Thyroid gland (tissue), 4 donors: Measurements from ENCODE around the gene VPS37C. TPM values are rescaled to one million over a fixed set of nuclear protein-coding genes. Genes with fewer than 3 reads are reported as not detected.

ENCODE experiments used
- DNase-seq, 2 donors: peaks; one replicate each; pipeline ENCODE4 v3.0.0-alpha.2; 2019
- H3K27ac ChIP-seq, 3 donors: fragments of 200-600 bp; sonication (generic); 1 replicate in 2 of 3; 2 replicates in 1 of 3; pipeline ENCODE4 v1.5.1; 2016 to 2019; ENCODE audit warnings: mild to moderate bottlenecking in 1 of 3, moderate library complexity in 1 of 3
- H3K27me3 ChIP-seq: fragments of 200-600 bp; sonication (generic); one replicate; pipeline ENCODE4 v1.5.1; 2019
- H3K36me3 ChIP-seq, 2 donors: fragments of 200-600 bp; sonication (generic); one replicate each; pipeline ENCODE4 v1.5.1; 2016 to 2019
- H3K4me1 ChIP-seq, 2 donors: fragments of 200-600 bp; sonication (generic); one replicate each; pipeline ENCODE4 v1.5.1; 2017 to 2019
- H3K4me3 ChIP-seq, 3 donors: fragments of 200-600 bp; sonication (generic); replicated peaks in 1 of 3; 1 replicate in 2 of 3; 2 replicates in 1 of 3; pipeline ENCODE4 v1.5.1; 2016; ENCODE audit warnings: mild to moderate bottlenecking in 1 of 3
- H3K9me3 ChIP-seq: fragments of 200-600 bp; sonication (generic); one replicate; pipeline ENCODE4 v1.5.1; 2017
- CTCF ChIP-seq, 6 experiments: fragments of 200-600 bp in 3 of 6; fragments of 450-650 bp in 3 of 6; sonication (generic) in 3 of 6; IDR thresholded peaks; one replicate each; pipeline ENCODE4 v1.5.1; 2016 to 2019; ENCODE audit warnings: antibody characterized with exemption in 6 of 6, mild to moderate bottlenecking in 2 of 6, inconsistent platforms in 1 of 6, moderate library complexity in 1 of 6
- POLR2A ChIP-seq, 2 donors: fragments of 450-650 bp; IDR thresholded peaks; one replicate each; pipeline ENCODE4 v1.6.1; 2017; ENCODE audit warnings: antibody characterized with exemption in 2 of 2, mild to moderate bottlenecking in 2 of 2, moderate library complexity in 1 of 2
- WGBS, 2 donors: methylation state at CpG; one replicate each; pipeline ENCODE4 v1.1.5; 2017; 5-methylcytosine and 5-hydroxymethylcytosine counted together
- intact Hi-C: fragments of 100-400 bp; cut with DNase I; formaldehyde crosslinking; loops from one replicate; pipeline ENCODE4 v1.15.1; 2023
- total RNA-seq, 4 donors: library from RNA; depleted of rRNA; stranded (reverse); fragments of >200 nt; gene quantifications; one replicate each; pipeline ENCODE4 v1.2.3, GENCODE V29; 2016

Gene VPS37C
- total RNA-seq, 4 donors from 2014 or later = 13.0 to 18.2 (median 15.9) TPM

GRCh38 chr11:61128947-61129638 is 32.1 kb downstream of the VPS37C start:
- H3K4me1 ChIP-seq = peaks cover 11 to 28% of the 10 kb centered on the region in 2 donors
- H3K27me3 ChIP-seq = no peaks in the 10 kb centered on the region
- H3K36me3 ChIP-seq = peaks cover 0 to 11% of the 10 kb centered on the region in 2 donors
- H3K4me3 ChIP-seq = no peak overlapping the region
- intact Hi-C loops = no loop called here
- TF ChIP-seq POLR2A (IDR thresholded peaks at IDR 0.05) (no peak), CTCF (IDR thresholded peaks at IDR 0.05) (no peak)
- H3K9me3 ChIP-seq = no peaks in the 10 kb centered on the region
- no peak overlapping the region for H3K27ac ChIP-seq
- WGBS, 2 donors = 84 to 86% methylated on average over 15 to 18 of the region's 18 CpGs
- DNase-seq = no peak

- intact Hi-C loops = no loop called here
Measured at GRCh38 chr11:61127991-61128390, 33.2 kb downstream of the VPS37C start.

GRCh38 chr11:61126256-61126655 is 35.0 kb downstream of the VPS37C start:
- TF ChIP-seq POLR2A (IDR thresholded peaks at IDR 0.05) = no peak
- peak in 1 of 6 experiments; percentile 34 for TF ChIP-seq CTCF (IDR thresholded peaks at IDR 0.05)
- no peaks in the 10 kb centered on the region for H3K9me3 ChIP-seq
- intact Hi-C loops = no loop called here
- WGBS, 2 donors = 11 to 13% methylated on average over 4 to 14 of the region's 14 CpGs
- peaks cover 11 to 28% of the 10 kb centered on the region in 2 donors for H3K4me1 ChIP-seq
- no peak overlapping the region for H3K4me3 ChIP-seq
- no peak overlapping the region for H3K27ac ChIP-seq
- peak; percentile 75 to 80 for DNase-seq
- H3K36me3 ChIP-seq = no peaks in the 10 kb centered on the region
- H3K27me3 ChIP-seq = no peaks in the 10 kb centered on the region

More at GRCh38 chr11:61127991-61128390, 33.2 kb downstream of the VPS37C start:
- peaks cover 0 to 11% of the 10 kb centered on the region in 2 donors for H3K36me3 ChIP-seq
- H3K4me3 ChIP-seq = no peak overlapping the region
- no peak for DNase-seq
- H3K27me3 ChIP-seq = no peaks in the 10 kb centered on the region
- H3K9me3 ChIP-seq = no peaks in the 10 kb centered on the region
- no peak for TF ChIP-seq CTCF (IDR thresholded peaks at IDR 0.05)
- no peak overlapping the region for H3K27ac ChIP-seq
- WGBS, 2 donors = 85 to 99% methylated on average over 8 to 9 of the region's 9 CpGs
- H3K4me1 ChIP-seq = peaks cover 11 to 28% of the 10 kb centered on the region in 2 donors

GRCh38 chr11:61125310-61125684 is 35.9 kb downstream of the VPS37C start:
- no peak overlapping the region for H3K27ac ChIP-seq
- intact Hi-C loops = no loop called here

More at GRCh38 chr11:61125310-61125684, 35.9 kb downstream of the VPS37C start:
- Histone ChIP-seq H3K4me1 (peaks cover 11 to 28% of the 10 kb centered on the region in 2 donors), H3K36me3 (no peaks in the 10 kb centered on the region), H3K9me3 (no peaks in the 10 kb centered on the region), H3K4me3 (no peak overlapping the region), H3K27me3 (no peaks in the 10 kb centered on the region)
- DNase-seq = no peak
- TF ChIP-seq POLR2A (IDR thresholded peaks at IDR 0.05) (no peak), CTCF (IDR thresholded peaks at IDR 0.05) (no peak)
- WGBS, 2 donors = 52 to 53% methylated on average over 6 of the region's 6 CpGs
